Peyer's patch (tissue), 4 donors: ENCODE results near the gene DNAJB8. TPM values are rescaled to one million over a fixed set of nuclear protein-coding genes. Genes with fewer than 3 reads are reported as not detected.

Experiments used
- DNase-seq, 3 donors: peaks; one replicate each; pipeline ENCODE4 v3.0.0-alpha.2; 2017 to 2019
- H3K27ac ChIP-seq, 4 donors: fragments of 200-600 bp; sonication (generic); one replicate each; pipeline ENCODE4 v1.5.1; 2016 to 2019
- H3K27me3 ChIP-seq, 2 donors: fragments of 200-600 bp; sonication (generic); one replicate each; pipeline ENCODE4 v1.5.1; 2019
- H3K36me3 ChIP-seq, 3 donors: fragments of 200-600 bp; sonication (generic); one replicate each; pipeline ENCODE4 v1.5.1; 2016 to 2019
- H3K4me1 ChIP-seq, 4 donors: fragments of 200-600 bp; sonication (generic); one replicate each; pipeline ENCODE4 v1.5.1; 2016 to 2019
- H3K4me3 ChIP-seq, 4 donors: fragments of 200-600 bp; sonication (generic); 1 replicate in 3 of 4; 2 replicates in 1 of 4; pipeline ENCODE4 v1.5.1; 2016 to 2019; ENCODE audit warnings: mild to moderate bottlenecking in 1 of 4
- H3K9me3 ChIP-seq, 4 donors: fragments of 200-600 bp; sonication (generic); one replicate each; pipeline ENCODE4 v1.5.1; 2016 to 2019; ENCODE audit warnings: mild to moderate bottlenecking in 1 of 4
- POLR2A ChIP-seq, 2 donors: fragments of 450-650 bp; IDR thresholded peaks; one replicate each; pipeline ENCODE4 v1.5.1; 2017; ENCODE audit warnings: antibody characterized with exemption in 2 of 2, mild to moderate bottlenecking in 2 of 2, moderate library complexity in 2 of 2
- total RNA-seq, 4 donors: library from RNA; depleted of rRNA; stranded (reverse); fragments of >200 nt; gene quantifications; one replicate each; pipeline ENCODE4 v1.1.0, GENCODE V29; 2016
- TF ChIP-seq, protein P1 (sequence below), 6 experiments: fragments of 450-650 bp in 4 of 6; fragments of 200-600 bp in 2 of 6; sonication (generic) in 1 of 6; IDR thresholded peaks; one replicate each; pipeline ENCODE4 v1.5.1; 2017 to 2019; ENCODE audit warnings: antibody characterized with exemption in 6 of 6, mild to moderate bottlenecking in 3 of 6, moderate library complexity in 1 of 6

Gene DNAJB8
- total RNA-seq, 4 donors from 2014 or later, result not detected

DNA sequence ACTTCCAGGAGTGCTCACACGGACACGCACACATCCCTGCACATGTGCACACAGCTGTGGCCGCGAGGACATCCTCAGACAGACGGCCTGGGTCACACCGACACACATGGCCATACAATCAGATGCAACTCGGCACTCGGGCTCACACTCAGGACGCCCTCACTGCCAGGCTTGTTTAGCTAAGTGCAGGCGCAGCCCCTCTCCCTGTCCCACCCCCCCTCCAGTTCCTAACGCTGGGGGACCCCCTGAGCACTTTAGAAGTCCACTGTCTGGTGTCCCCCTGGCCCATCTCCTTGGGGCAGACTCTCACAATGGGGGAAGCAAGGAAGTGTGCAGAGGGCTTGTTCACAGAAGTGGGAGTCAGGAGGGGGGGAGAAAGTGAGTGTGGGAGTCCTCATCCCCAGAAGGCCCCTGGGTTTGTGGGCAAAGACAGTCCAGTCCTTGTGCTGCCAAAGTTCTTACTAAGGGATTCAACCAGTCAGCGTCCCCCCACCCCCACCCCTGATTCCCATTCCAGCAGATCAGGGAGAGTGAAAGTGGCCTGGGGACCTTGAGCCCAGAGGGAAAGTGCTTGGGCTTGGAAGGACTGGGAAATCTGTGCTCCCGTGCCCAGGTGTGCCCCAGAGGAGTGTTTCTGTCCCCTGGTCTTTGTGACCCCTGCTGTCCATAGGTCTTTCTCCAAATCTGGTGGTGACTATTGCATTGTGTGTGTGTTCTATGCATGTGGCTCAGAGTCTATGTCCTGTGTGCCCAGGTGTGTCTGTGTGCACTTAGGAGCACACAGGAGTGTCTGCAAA, 27.1 kb upstream of the DNAJB8 start:
- peaks cover 0 to 70% of the 10 kb centered on the region in 2 donors for H3K27me3 ChIP-seq
- no peak overlapping the region for H3K4me3 ChIP-seq
- peak in 1 of 3 donors; percentile 43 for DNase-seq
- no peak overlapping the region for H3K27ac ChIP-seq
- no peak for TF ChIP-seq POLR2A (IDR thresholded peaks at IDR 0.05)
- TF ChIP-seq, protein P1, sequence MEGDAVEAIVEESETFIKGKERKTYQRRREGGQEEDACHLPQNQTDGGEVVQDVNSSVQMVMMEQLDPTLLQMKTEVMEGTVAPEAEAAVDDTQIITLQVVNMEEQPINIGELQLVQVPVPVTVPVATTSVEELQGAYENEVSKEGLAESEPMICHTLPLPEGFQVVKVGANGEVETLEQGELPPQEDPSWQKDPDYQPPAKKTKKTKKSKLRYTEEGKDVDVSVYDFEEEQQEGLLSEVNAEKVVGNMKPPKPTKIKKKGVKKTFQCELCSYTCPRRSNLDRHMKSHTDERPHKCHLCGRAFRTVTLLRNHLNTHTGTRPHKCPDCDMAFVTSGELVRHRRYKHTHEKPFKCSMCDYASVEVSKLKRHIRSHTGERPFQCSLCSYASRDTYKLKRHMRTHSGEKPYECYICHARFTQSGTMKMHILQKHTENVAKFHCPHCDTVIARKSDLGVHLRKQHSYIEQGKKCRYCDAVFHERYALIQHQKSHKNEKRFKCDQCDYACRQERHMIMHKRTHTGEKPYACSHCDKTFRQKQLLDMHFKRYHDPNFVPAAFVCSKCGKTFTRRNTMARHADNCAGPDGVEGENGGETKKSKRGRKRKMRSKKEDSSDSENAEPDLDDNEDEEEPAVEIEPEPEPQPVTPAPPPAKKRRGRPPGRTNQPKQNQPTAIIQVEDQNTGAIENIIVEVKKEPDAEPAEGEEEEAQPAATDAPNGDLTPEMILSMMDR (IDR thresholded peaks at IDR 0.05), result no peak
- H3K9me3 ChIP-seq, result no peaks in the 10 kb centered on the region
- peaks cover 0 to 50% (median 18%) of the 10 kb centered on the region in 4 donors for H3K4me1 ChIP-seq
- no peaks in the 10 kb centered on the region for H3K36me3 ChIP-seq

DNA sequence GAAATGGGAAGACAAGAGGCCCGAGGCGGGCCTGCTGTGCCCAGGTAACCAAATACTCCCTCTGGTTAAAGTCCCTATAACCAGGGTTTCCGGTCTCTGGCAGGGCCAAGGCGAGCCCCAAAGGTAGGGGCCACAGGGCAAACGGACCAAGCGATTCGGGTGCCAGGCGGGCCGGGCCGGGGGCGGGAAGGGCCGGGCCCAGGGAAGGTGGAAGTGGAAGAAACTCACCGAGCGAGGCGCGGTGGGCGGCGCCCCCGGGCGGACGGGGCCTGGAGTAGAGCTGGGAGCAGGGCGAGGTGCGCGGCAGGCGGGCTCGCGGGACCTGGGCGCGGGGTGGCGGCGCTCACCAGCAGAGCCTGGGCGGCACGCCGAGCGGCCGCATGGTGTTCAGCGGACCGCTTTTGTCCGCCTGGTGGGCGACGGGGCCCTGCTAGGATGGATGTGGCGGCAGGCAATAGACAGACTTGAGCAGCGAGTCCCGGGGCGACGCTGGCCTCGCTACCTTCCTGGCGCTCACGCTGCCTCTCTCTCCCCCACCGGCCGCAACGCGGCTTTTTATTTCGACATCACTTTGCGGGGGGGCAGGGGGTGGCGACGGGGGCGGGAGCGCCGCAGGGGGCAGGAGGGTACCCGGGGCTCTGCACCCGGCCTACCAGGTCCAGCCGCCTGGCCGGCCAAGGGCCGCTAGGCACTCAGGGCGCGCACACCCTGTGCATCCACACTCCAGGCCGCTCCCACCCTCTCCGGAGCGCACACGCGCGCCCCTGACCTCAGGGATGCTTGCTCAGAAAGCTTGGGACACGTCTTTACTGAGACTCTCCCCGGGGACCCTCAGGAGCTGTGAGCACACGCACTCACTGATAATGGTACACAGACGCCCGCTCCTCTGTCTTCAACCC, 26.2 kb upstream of the DNAJB8 start, which contains the start of gene GATA2:
Gene GATA2 (minus strand): TSS at position 531 of the 899 bp plus-strand sequence. CDS start 6,170 bp downstream, outside the sequence.
- Histone ChIP-seq H3K27ac (no peak within 1 kb of the TSS), H3K36me3 (no peaks in the 10 kb centered on the region), H3K9me3 (no peaks in the 10 kb centered on the region), H3K4me1 (peaks cover 0 to 56% (median 23%) of the 10 kb centered on the region in 4 donors), H3K4me3 (peak within 1 kb of the TSS in 2 of 4 donors; percentile 26 to 27), H3K27me3 (peaks cover 0 to 73% of the 10 kb centered on the region in 2 donors)
- peak in 2 of 3 donors; percentile 43 to 55 for DNase-seq
- no peak for TF ChIP-seq POLR2A (IDR thresholded peaks at IDR 0.05)
- TF ChIP-seq, protein P1 (IDR thresholded peaks at IDR 0.05), result no peak

DNA sequence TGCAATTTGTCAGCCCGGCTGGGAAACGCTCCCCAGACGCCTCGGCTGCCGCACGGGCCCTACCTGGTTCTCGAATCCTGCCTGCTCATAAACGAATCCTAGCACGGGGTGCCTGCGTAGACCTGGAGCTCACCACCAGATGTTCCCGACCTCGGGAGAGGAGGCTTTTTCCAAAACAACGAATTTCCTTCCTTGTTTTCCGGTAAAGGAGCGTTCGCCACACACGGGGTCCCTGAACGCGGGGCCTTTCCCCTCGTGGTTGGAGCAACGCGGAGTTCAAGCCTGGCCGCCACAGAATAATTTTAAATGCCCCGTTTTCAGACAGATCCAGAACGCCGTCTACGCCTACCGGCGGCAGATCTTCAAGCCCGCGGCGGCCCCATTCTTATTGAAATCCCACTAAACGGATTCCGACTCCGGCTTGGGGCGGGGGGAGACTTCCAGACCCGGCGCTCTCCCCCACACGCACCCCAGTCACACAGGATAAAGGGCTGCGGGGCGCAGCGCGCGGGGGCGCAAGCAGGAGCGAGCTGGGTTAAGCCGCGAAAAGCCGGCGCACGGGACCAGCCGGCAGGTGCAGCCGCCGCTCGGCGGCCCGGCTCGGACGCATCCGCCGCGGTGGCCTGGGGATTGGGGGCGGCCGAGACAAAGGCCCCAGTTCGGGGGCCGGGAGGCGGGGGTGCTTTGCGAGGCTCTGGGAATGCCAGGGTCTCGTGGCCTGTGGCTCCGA, 25.4 kb upstream of the DNAJB8 start:
- H3K4me3 ChIP-seq, result peak overlapping the region in 2 of 4 donors; percentile 26 to 27
- peaks cover 0 to 73% of the 10 kb centered on the region in 2 donors for H3K27me3 ChIP-seq
- no peak overlapping the region for H3K27ac ChIP-seq
- DNase-seq, result peak in 2 of 3 donors; percentile 25 to 52
- H3K36me3 ChIP-seq, result no peaks in the 10 kb centered on the region
- no peak for TF ChIP-seq POLR2A (IDR thresholded peaks at IDR 0.05)
- TF ChIP-seq, protein P1 (IDR thresholded peaks at IDR 0.05), result no peak
- no peaks in the 10 kb centered on the region for H3K9me3 ChIP-seq
- H3K4me1 ChIP-seq, result peaks cover 0 to 56% (median 26%) of the 10 kb centered on the region in 4 donors

DNA sequence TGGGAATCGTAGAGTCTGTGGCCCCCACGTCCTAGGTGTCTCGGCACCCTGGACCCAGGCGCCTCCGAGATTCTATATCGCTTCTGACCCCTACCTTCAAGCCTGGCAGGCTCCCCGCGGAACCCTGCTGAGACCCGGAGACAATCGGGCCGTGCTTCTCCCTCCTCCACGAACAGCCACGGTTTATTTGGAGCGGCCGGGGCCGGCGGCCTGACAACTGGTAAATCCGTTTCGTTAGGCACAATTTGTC, 24.9 kb upstream of the DNAJB8 start:
- no peak overlapping the region for H3K4me3 ChIP-seq
- peak in 1 of 3 donors; percentile 38 for DNase-seq
- no peak for TF ChIP-seq POLR2A (IDR thresholded peaks at IDR 0.05)
- TF ChIP-seq, protein P1 (IDR thresholded peaks at IDR 0.05), result no peak
- peaks cover 0 to 57% (median 28%) of the 10 kb centered on the region in 4 donors for H3K4me1 ChIP-seq
- no peak overlapping the region for H3K27ac ChIP-seq
- H3K9me3 ChIP-seq, result no peaks in the 10 kb centered on the region
- no peaks in the 10 kb centered on the region for H3K36me3 ChIP-seq
- peaks cover 0 to 73% of the 10 kb centered on the region in 2 donors for H3K27me3 ChIP-seq
